Measurements from ENCODE around the gene ZFAND3.
"Not testable (repeated sequence)": the region's sequence is repeated elsewhere in the genome, so short reads cannot be mapped to it uniquely, and the experiment has no call there.

The ZFAND3 gene

GRCh38 chr6:37940074-37940847, 120.7 kb downstream of the ZFAND3 start:
- DNase-seq = no peak

- no peak for DNase-seq
Measured at GRCh38 chr6:37941871-37942270, 122.3 kb downstream of the ZFAND3 start.

GRCh38 chr6:37942606-37943376, 123.3 kb downstream of the ZFAND3 start:
- no peak for DNase-seq

- DNase-seq = no peak
Measured at GRCh38 chr6:37943436-37944058, 124.0 kb downstream of the ZFAND3 start.

- no peak for DNase-seq
Measured at GRCh38 chr6:37946057-37946456, 126.5 kb downstream of the ZFAND3 start.

GRCh38 chr6:37947468-37947867, 127.9 kb downstream of the ZFAND3 start:
- DNase-seq = no peak

GRCh38 chr6:37948584-37948983, 129.1 kb downstream of the ZFAND3 start:
- not testable (repeated sequence) for DNase-seq

- no peak for DNase-seq
Measured at GRCh38 chr6:37952027-37952426, 132.5 kb downstream of the ZFAND3 start.

- no peak for DNase-seq
Measured at GRCh38 chr6:37954791-37955190, 135.3 kb downstream of the ZFAND3 start.

- DNase-seq = no peak
Measured at GRCh38 chr6:37956711-37957275, 137.3 kb downstream of the ZFAND3 start.

GRCh38 chr6:37959061-37959460, 139.5 kb downstream of the ZFAND3 start:
- no peak for DNase-seq

- no peak for DNase-seq
Measured at GRCh38 chr6:37960139-37960935, 140.8 kb downstream of the ZFAND3 start.

GRCh38 chr6:37962481-37963080, 143.1 kb downstream of the ZFAND3 start:
- not testable (repeated sequence) for DNase-seq

GRCh38 chr6:37965964-37966676, 146.6 kb downstream of the ZFAND3 start:
- DNase-seq = no peak

- no peak for DNase-seq
Measured at GRCh38 chr6:37966801-37967200, 147.3 kb downstream of the ZFAND3 start.

GRCh38 chr6:37967651-37968050, 148.1 kb downstream of the ZFAND3 start:
- no peak for DNase-seq

- DNase-seq = no peak
Measured at GRCh38 chr6:37971266-37971665, 151.7 kb downstream of the ZFAND3 start.

GRCh38 chr6:37971711-37972390, 152.3 kb downstream of the ZFAND3 start:
- DNase-seq = no peak

GRCh38 chr6:37972994-37973757, 153.6 kb downstream of the ZFAND3 start:
- DNase-seq = no peak

- DNase-seq = no peak
Measured at GRCh38 chr6:37974381-37974780, 154.9 kb downstream of the ZFAND3 start.

All from activated CD4-positive, alpha-beta T cell treated with anti-CD3 and anti-CD28 coated beads, Interleukin-2, amount 50 U/mL, for 4 hours (primary cell).